Testis (tissue), 3 donors: Measurements from ENCODE around the gene COL16A1. TPM values are rescaled to one million over a fixed set of nuclear protein-coding genes. Genes with fewer than 3 reads are reported as not detected.
A peak's percentile ranks its signal among the peaks of the same experiment; 100 is the strongest.

Experiments
- DNase-seq: peaks from one replicate; pipeline ENCODE4 v3.0.0-alpha.2; 2019
- H3K27ac ChIP-seq, 2 donors: fragments of 200-600 bp; sonication (generic); one replicate each; pipeline ENCODE4 v1.5.1; 2019
- H3K27me3 ChIP-seq: fragments of 200-600 bp; sonication (generic); one replicate; pipeline ENCODE4 v1.5.1; 2019
- H3K36me3 ChIP-seq: fragments of 200-600 bp; sonication (generic); one replicate; pipeline ENCODE4 v1.5.1; 2017; ENCODE audit warnings: low read depth; ENCODE audit errors: missing control alignments
- H3K4me1 ChIP-seq: fragments of 200-600 bp; sonication (generic); one replicate; pipeline ENCODE4 v1.5.1; 2019
- H3K4me3 ChIP-seq, 2 donors: fragments of 200-600 bp; sonication (generic); one replicate each; pipeline ENCODE4 v1.5.1; 2017 to 2019
- H3K9me3 ChIP-seq: fragments of 200-600 bp; sonication (generic); one replicate; pipeline ENCODE4 v1.5.1; 2017
- CTCF ChIP-seq, 3 experiments: fragments of 450-650 bp in 2 of 3; fragments of 200-600 bp in 1 of 3; sonication (generic) in 1 of 3; IDR thresholded peaks; one replicate each; pipeline ENCODE4 v1.5.1; 2016 to 2019; ENCODE audit warnings: antibody characterized with exemption in 3 of 3, mild to moderate bottlenecking in 2 of 3, moderate library complexity in 1 of 3
- POLR2A ChIP-seq: fragments of 450-650 bp; IDR thresholded peaks from one replicate; pipeline ENCODE4 v1.6.1; 2017; ENCODE audit warnings: antibody characterized with exemption, mild to moderate bottlenecking, moderate library complexity
- WGBS, 2 donors: methylation state at CpG; one replicate each; pipeline ENCODE4 v1.1.5; 2018; 5-methylcytosine and 5-hydroxymethylcytosine counted together
- intact Hi-C: fragments of 100-400 bp; cut with DNase I; formaldehyde crosslinking; loops from one replicate; pipeline ENCODE4 v1.15.1; 2023; ENCODE audit warnings: low total_unique reads
- polyA plus RNA-seq: library from polyadenylated mRNA; stranded (reverse); fragments of 350-450 nt; fragmentation: Illumina TruSeq; extraction: RNeasy Lipid Tissue Mini Kit (QIAGEN cat#74804); gene quantifications from one replicate; pipeline ENCODE4 v1.2.3, GENCODE V29; 2014; ENCODE audit warnings: low read depth, low replicate concordance; ENCODE audit not compliant: insufficient read depth
- total RNA-seq, 2 donors: library from RNA; depleted of rRNA; stranded (reverse); fragments of >200 nt; gene quantifications; one replicate each; pipeline ENCODE4 v1.2.3, GENCODE V29; 2016

The COL16A1 gene
- total and polyA plus RNA-seq, 3 donors from 2014 or later, result 96.4 to 120 (median 101) TPM

- no peaks in the 10 kb centered on the region for H3K9me3 ChIP-seq
- no peak overlapping the region for H3K4me3 ChIP-seq
- H3K27me3 ChIP-seq, result no peaks in the 10 kb centered on the region
- peak; percentile 64 for DNase-seq
- peak overlapping the region; percentile 40 to 79 for H3K27ac ChIP-seq
- no peak for TF ChIP-seq CTCF (IDR thresholded peaks at IDR 0.05)
- no peak for TF ChIP-seq POLR2A
- intact Hi-C loops, result loop anchor here (10.0 kb wide), 1 partner anchor 119 kb away; no protein-coding TSS in a partner anchor
- H3K36me3 ChIP-seq, result no peaks in the 10 kb centered on the region
- WGBS, 2 donors, result 44 to 49% methylated on average over 6 of the region's 7 CpGs
- H3K4me1 ChIP-seq, result peaks cover 52% of the 10 kb centered on the region
Measured at GRCh38 chr1:31665234-31665878, 38.5 kb downstream of the COL16A1 start.

GRCh38 chr1:31664528-31664927, 39.3 kb downstream of the COL16A1 start:
- H3K27me3 ChIP-seq, result no peaks in the 10 kb centered on the region
- no peaks in the 10 kb centered on the region for H3K36me3 ChIP-seq
- no peak for DNase-seq
- intact Hi-C loops, result loop anchor here (10.0 kb wide), 1 partner anchor 120 kb away; no protein-coding TSS in a partner anchor
- 85 to 90% methylated on average over 8 to 9 of the region's 9 CpGs for WGBS, 2 donors
- no peak overlapping the region for H3K4me3 ChIP-seq
- TF ChIP-seq CTCF (IDR thresholded peaks at IDR 0.05), result no peak
- peaks cover 44% of the 10 kb centered on the region for H3K4me1 ChIP-seq
- no peak overlapping the region for H3K27ac ChIP-seq
- H3K9me3 ChIP-seq, result no peaks in the 10 kb centered on the region

GRCh38 chr1:31663622-31664452, 40.0 kb downstream of the COL16A1 start:
- H3K9me3 ChIP-seq, result no peaks in the 10 kb centered on the region
- intact Hi-C loops, result loop anchor here (10.0 kb wide), 1 partner anchor 121 kb away; no protein-coding TSS in a partner anchor
- TF ChIP-seq CTCF (IDR thresholded peaks at IDR 0.05), result peak; percentile 90 to 93 (median 91)
- no peak for TF ChIP-seq POLR2A
- peaks cover 37% of the 10 kb centered on the region for H3K4me1 ChIP-seq
- no peak overlapping the region for H3K27ac ChIP-seq
- H3K36me3 ChIP-seq, result no peaks in the 10 kb centered on the region
- no peak overlapping the region for H3K4me3 ChIP-seq
- H3K27me3 ChIP-seq, result no peaks in the 10 kb centered on the region
- WGBS, 2 donors, result 60 to 63% methylated on average over 9 of the region's 9 CpGs
- peak; percentile 57 for DNase-seq

- peaks cover 33% of the 10 kb centered on the region for H3K4me1 ChIP-seq
- H3K9me3 ChIP-seq, result no peaks in the 10 kb centered on the region
- no peak overlapping the region for H3K4me3 ChIP-seq
- H3K27ac ChIP-seq, result no peak overlapping the region
- intact Hi-C loops, result loop anchor here (10.0 kb wide), 1 partner anchor 122 kb away; no protein-coding TSS in a partner anchor
- no peaks in the 10 kb centered on the region for H3K36me3 ChIP-seq
- TF ChIP-seq POLR2A (no peak), CTCF (IDR thresholded peaks at IDR 0.05) (no peak)
- no peaks in the 10 kb centered on the region for H3K27me3 ChIP-seq
- no peak for DNase-seq
- WGBS, 2 donors, result 88% methylated on average over 12 of the region's 12 CpGs; no CpG with 5 or more reads in 1 of the 2 donors
Measured at GRCh38 chr1:31662463-31662862, 41.4 kb downstream of the COL16A1 start.
